SU-DHL-6 (cell line): ENCODE results near the gene VWCE.

Experiments used
- CTCF ChIP-seq: fragments of 200-600 bp; sonication (generic); IDR thresholded peaks from one replicate; pipeline ENCODE4 v1.5.1; 2017; ENCODE audit warnings: antibody characterized with exemption, mild to moderate bottlenecking, low read length, moderate library complexity; ENCODE audit not compliant: insufficient read depth, poor library complexity, severe bottlenecking
- EZH2phosphoT487 ChIP-seq: fragments of 200-600 bp; sonication (generic), shearing (Covaris generic); conservative IDR thresholded peaks from 2 replicates; pipeline ENCODE4 v1.6.1; 2018; ENCODE audit warnings: mild to moderate bottlenecking, antibody characterized with exemption, low read length, moderate library complexity, mixed read lengths

- TF ChIP-seq CTCF (no peak), EZH2phosphoT487 (no peak)
Measured at GRCh38 chr11:61278001-61278470, 17.1 kb downstream of the VWCE start.
